ENCODE data around the gene LCNL1.

The LCNL1 gene

DNA sequence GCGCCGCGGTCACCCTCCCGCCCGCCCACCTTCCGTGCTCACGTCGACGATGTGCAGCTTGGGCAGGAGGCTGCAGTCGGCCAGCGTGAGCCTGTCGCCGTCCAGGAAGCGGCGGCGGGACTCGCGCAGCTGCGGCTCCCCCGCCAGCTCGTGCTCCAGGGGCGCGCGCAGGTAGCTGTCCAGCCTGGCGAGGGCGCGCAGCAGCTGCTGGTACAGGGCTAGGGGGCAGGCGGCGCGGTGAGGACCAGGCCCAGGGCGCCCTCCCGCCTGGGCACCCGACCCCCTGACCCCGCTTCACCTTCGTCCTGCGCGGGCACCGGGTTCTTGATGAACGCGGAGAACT lies 12.1 kb downstream of the LCNL1 start:
- H3K9me3 ChIP-seq (ENCODE audit: control insufficient read depth in 1 of 2, low read length in 2 of 2): no peaks in the 10 kb centered on the region
- H3K4me3 ChIP-seq (ENCODE audit: low read depth in 1 of 2, low read length in 2 of 2): no peak overlapping the region
- H3K27ac ChIP-seq (ENCODE audit: low read depth, low read length): no peak overlapping the region

DNA sequence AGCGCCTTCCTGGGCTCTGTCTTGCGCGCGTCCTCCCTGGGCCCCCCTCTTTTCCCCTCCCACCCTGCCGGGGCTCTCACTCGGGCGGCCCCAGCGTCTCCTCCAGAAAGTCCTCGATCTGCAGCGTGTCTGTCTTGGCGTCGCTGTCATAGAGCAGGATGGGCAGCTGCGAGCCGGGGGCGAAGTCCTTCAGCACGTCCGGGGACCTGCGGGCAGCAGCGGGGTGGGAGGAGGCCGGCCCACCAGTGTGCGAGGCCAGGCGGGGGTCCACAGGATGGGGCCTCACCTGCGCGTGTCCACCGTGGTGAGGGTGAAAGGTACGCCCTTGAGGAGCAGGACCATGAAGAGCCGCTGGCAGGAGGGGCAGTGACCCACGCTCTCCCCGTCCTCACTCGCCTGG lies 12.6 kb downstream of the LCNL1 start:
- Histone ChIP-seq H3K4me3 (ENCODE audit: low read depth in 1 of 2, low read length in 2 of 2) (no peak overlapping the region), H3K27me3 (ENCODE audit: control insufficient read depth in 1 of 2, insufficient read depth in 2 of 2, low read length in 2 of 2) (peaks cover 0 to 12% of the 10 kb centered on the region in 2 donors), H3K27ac (ENCODE audit: low read depth, low read length) (no peak overlapping the region), H3K9me3 (ENCODE audit: control insufficient read depth in 1 of 2, low read length in 2 of 2) (no peaks in the 10 kb centered on the region), H3K9ac (ENCODE audit: low read depth in 1 of 2, low read length in 2 of 2) (no peak overlapping the region), H3K36me3 (ENCODE audit: control insufficient read depth in 1 of 2, insufficient read depth in 2 of 2, low read length in 2 of 2) (peaks cover 0 to 3% of the 10 kb centered on the region in 2 donors), H3K4me1 (ENCODE audit: control insufficient read depth in 1 of 2, insufficient read depth in 2 of 2, low read length in 2 of 2) (peaks cover 37 to 48% of the 10 kb centered on the region in 2 donors)

More for the DNA sequence above, 12.1 kb downstream of the LCNL1 start:
- peaks cover 37 to 48% of the 10 kb centered on the region in 2 donors for H3K4me1 ChIP-seq (ENCODE audit: control insufficient read depth in 1 of 2, insufficient read depth in 2 of 2, low read length in 2 of 2)
- no peak overlapping the region for H3K9ac ChIP-seq (ENCODE audit: low read depth in 1 of 2, low read length in 2 of 2)
- H3K36me3 ChIP-seq (ENCODE audit: control insufficient read depth in 1 of 2, insufficient read depth in 2 of 2, low read length in 2 of 2): peaks cover 0 to 3% of the 10 kb centered on the region in 2 donors
- H3K27me3 ChIP-seq (ENCODE audit: control insufficient read depth in 1 of 2, insufficient read depth in 2 of 2, low read length in 2 of 2): peaks cover 0 to 12% of the 10 kb centered on the region in 2 donors

DNA sequence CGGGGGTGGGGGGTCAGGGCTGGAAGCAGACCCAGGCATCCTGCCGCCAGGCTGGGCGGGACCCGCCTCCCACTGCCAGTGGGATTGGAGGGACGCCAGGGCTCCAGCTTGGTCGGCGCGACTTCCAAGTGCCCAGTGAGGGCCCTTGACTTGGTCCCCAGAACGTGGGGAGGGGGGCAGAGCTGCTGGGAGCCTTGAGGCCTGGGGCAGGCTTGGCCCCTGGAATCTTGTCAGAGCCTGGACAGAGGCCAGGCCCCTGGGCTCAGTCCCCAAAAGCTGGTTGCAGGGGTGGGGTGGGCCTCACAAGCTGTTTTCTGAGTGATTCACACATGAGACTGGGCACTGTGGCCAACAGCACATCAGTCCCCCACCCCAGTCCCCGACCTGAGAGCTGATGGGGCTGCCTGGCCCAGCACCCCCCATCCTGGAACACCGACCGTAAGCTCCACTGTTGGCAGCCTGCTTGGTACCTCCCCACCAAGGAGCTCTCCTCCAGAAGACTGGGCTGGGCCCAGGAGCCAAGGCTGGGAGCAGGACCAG lies 13.0 kb downstream of the LCNL1 start:
- H3K27ac ChIP-seq (ENCODE audit: low read depth, low read length): no peak overlapping the region
- peaks cover 0 to 3% of the 10 kb centered on the region in 2 donors for H3K36me3 ChIP-seq (ENCODE audit: control insufficient read depth in 1 of 2, insufficient read depth in 2 of 2, low read length in 2 of 2)
- H3K4me3 ChIP-seq (ENCODE audit: low read depth in 1 of 2, low read length in 2 of 2): peak overlapping the region in 1 of 2 donors; percentile 53
- H3K27me3 ChIP-seq (ENCODE audit: control insufficient read depth in 1 of 2, insufficient read depth in 2 of 2, low read length in 2 of 2): peaks cover 0 to 12% of the 10 kb centered on the region in 2 donors
- peaks cover 37 to 48% of the 10 kb centered on the region in 2 donors for H3K4me1 ChIP-seq (ENCODE audit: control insufficient read depth in 1 of 2, insufficient read depth in 2 of 2, low read length in 2 of 2)
- peak overlapping the region in 1 of 2 donors; percentile 32 for H3K9ac ChIP-seq (ENCODE audit: low read depth in 1 of 2, low read length in 2 of 2)
- H3K9me3 ChIP-seq (ENCODE audit: control insufficient read depth in 1 of 2, low read length in 2 of 2): no peaks in the 10 kb centered on the region

DNA sequence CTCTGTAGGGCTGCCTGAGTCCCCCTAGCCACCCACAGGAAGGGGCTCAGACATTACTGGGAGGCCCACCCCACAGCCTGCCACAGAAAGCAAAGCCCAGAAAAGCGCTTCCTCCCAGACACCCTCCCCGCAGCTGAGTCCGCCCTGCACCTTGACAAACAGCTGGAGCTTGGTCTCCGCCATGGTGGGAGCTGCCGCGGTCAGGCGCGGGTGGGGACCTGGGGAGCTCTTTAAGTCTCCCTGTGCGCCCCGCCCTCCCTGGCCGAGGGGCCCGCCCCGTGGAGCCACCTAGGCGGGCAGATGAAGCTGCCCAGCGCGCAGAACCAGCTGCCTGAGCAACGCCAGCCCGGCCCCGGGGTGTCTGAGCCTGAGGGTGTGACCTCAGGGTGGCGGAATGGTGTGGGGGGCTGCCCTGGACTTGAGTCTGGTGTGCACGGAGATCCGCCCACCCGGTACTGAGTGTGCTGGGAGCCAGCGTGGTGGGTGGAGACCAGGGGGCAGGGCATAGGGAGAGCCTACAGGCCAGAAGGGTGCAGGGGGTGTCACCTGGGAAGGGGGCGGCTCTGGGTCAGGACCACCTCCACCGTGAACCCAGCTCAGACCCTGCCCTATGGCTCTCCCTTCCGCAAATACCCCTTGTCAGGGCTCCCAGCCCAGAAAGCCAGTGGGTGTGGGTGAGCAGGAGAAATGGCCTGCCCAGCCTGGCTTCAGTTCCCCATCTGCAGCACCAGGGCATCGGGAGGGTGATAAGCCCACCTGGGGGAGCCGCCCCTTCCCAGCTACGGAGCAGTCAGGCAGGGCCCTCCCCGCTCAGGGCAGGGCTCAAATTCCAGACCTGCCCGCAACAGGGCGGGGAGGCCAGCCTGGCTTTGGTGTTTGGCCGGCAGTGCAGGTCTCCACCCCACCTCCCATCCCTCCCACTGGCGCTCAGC lies 13.8 kb downstream of the LCNL1 start, which contains the start of gene CLIC3:
TSS of gene CLIC3 (minus strand) at position 208 of the 932 bp plus-strand sequence. CDS start at position 183, 25 bp downstream.
- Histone ChIP-seq H3K9me3 (ENCODE audit: control insufficient read depth in 1 of 2, low read length in 2 of 2) (no peaks in the 10 kb centered on the region), H3K27me3 (ENCODE audit: control insufficient read depth in 1 of 2, insufficient read depth in 2 of 2, low read length in 2 of 2) (peaks cover 0 to 12% of the 10 kb centered on the region in 2 donors), H3K4me3 (ENCODE audit: low read depth in 1 of 2, low read length in 2 of 2) (peak within 1 kb of the TSS; percentile 52 to 53), H3K9ac (ENCODE audit: low read depth in 1 of 2, low read length in 2 of 2) (peak within 1 kb of the TSS; percentile 32 to 43), H3K4me1 (ENCODE audit: control insufficient read depth in 1 of 2, insufficient read depth in 2 of 2, low read length in 2 of 2) (peaks cover 37 to 48% of the 10 kb centered on the region in 2 donors), H3K27ac (ENCODE audit: low read depth, low read length) (no peak within 1 kb of the TSS), H3K36me3 (ENCODE audit: control insufficient read depth in 1 of 2, insufficient read depth in 2 of 2, low read length in 2 of 2) (peaks cover 0 to 3% of the 10 kb centered on the region in 2 donors)

DNA sequence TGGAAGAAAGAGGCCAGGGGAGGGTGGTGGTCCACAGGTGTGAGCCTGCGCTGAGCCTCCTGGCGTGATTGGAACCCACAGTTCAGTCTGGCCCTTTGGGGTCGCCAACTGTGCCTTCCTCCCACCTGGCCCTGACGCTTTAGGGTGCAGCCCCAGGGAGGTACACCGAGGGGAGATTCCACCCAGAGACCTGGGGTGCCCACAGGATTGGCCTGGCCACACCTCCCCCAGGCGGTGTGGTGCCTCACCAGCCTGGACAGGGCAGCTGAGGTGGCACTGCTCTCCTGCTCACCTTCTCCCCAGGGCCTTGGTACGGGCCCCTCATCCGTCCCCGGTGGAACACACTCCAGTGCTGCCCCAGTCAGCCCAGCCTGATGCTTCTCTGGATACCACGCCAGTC lies 14.6 kb downstream of the LCNL1 start:
- Histone ChIP-seq H3K4me3 (ENCODE audit: low read depth in 1 of 2, low read length in 2 of 2) (peak overlapping the region; percentile 10 to 52), H3K27me3 (ENCODE audit: control insufficient read depth in 1 of 2, insufficient read depth in 2 of 2, low read length in 2 of 2) (peaks cover 0 to 12% of the 10 kb centered on the region in 2 donors), H3K4me1 (ENCODE audit: control insufficient read depth in 1 of 2, insufficient read depth in 2 of 2, low read length in 2 of 2) (peaks cover 37 to 48% of the 10 kb centered on the region in 2 donors), H3K9ac (ENCODE audit: low read depth in 1 of 2, low read length in 2 of 2) (peak overlapping the region in 1 of 2 donors; percentile 12), H3K36me3 (ENCODE audit: control insufficient read depth in 1 of 2, insufficient read depth in 2 of 2, low read length in 2 of 2) (peaks cover 0 to 3% of the 10 kb centered on the region in 2 donors), H3K9me3 (ENCODE audit: control insufficient read depth in 1 of 2, low read length in 2 of 2) (no peaks in the 10 kb centered on the region), H3K27ac (ENCODE audit: low read depth, low read length) (no peak overlapping the region)

DNA sequence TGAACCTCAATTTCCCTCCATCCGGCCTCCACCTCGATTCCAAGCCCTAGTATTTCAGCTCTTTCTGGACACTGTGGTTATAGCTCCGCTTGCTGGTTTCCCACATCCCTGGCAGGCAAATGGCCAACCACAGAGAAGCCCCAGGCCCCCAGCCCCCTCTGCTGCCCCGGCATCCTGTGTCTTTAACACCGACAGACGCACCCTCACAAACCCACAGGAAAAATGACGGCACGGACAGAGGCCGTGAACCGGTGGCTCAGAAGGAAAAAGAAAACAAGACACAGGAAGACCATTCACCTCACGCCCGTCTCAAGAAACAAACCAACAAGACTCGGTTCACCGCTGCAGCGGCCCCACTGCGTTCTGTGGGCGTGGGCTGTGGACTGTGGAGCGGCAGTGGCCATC lies 15.0 kb downstream of the LCNL1 start:
- Histone ChIP-seq H3K36me3 (ENCODE audit: control insufficient read depth in 1 of 2, insufficient read depth in 2 of 2, low read length in 2 of 2) (peaks cover 0 to 3% of the 10 kb centered on the region in 2 donors), H3K4me1 (ENCODE audit: control insufficient read depth in 1 of 2, insufficient read depth in 2 of 2, low read length in 2 of 2) (peaks cover 36 to 44% of the 10 kb centered on the region in 2 donors), H3K27me3 (ENCODE audit: control insufficient read depth in 1 of 2, insufficient read depth in 2 of 2, low read length in 2 of 2) (peaks cover 0 to 12% of the 10 kb centered on the region in 2 donors), H3K9me3 (ENCODE audit: control insufficient read depth in 1 of 2, low read length in 2 of 2) (no peaks in the 10 kb centered on the region), H3K27ac (ENCODE audit: low read depth, low read length) (no peak overlapping the region), H3K4me3 (ENCODE audit: low read depth in 1 of 2, low read length in 2 of 2) (peak overlapping the region; percentile 10 to 52), H3K9ac (ENCODE audit: low read depth in 1 of 2, low read length in 2 of 2) (no peak overlapping the region)

DNA sequence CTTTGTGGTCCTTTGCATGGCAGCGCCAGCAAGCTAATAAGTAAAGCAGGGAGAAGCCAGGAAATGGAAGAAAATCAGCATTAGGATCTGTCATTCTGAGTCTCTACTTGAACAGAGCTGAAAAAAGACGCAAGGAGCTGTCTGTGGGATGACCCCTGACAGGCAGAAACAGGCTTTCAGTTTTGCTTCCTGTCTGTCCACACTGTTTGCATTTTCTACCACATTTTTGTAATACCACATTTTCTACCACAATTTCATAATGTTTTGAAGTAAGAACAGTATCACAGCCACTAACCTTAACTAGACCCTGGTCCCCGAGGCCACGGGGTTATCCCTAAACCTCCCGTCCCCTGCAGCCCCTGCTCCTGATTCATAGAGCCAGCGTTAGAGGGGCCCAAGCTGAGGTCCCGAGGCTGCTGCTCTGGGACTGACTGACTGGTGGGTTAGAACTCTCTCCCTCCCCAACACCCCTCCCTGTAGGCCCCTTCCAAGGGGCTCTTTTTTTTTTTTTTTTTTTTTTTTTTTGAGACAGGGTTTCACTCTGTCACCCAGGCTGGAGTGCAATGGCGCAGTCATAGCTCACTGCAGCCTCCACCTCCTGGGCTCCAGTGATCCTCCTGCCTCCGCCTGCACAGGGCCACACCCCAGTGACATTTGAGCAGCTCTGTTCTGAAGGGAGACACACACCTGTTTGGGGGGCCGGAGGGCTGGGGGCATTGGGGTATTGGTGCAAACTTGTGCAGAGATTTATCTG lies 17.6 kb downstream of the LCNL1 start:
- peak overlapping the region in 1 of 2 donors; percentile 19 for H3K9ac ChIP-seq (ENCODE audit: low read depth in 1 of 2, low read length in 2 of 2)
- peaks cover 20 to 22% of the 10 kb centered on the region in 2 donors for H3K4me1 ChIP-seq (ENCODE audit: control insufficient read depth in 1 of 2, insufficient read depth in 2 of 2, low read length in 2 of 2)
- no peaks in the 10 kb centered on the region for H3K36me3 ChIP-seq (ENCODE audit: control insufficient read depth in 1 of 2, insufficient read depth in 2 of 2, low read length in 2 of 2)
- H3K27me3 ChIP-seq (ENCODE audit: control insufficient read depth in 1 of 2, insufficient read depth in 2 of 2, low read length in 2 of 2): peaks cover 0 to 12% of the 10 kb centered on the region in 2 donors
- peak overlapping the region; percentile 56 for H3K27ac ChIP-seq (ENCODE audit: low read depth, low read length)
- no peaks in the 10 kb centered on the region for H3K9me3 ChIP-seq (ENCODE audit: control insufficient read depth in 1 of 2, low read length in 2 of 2)
- H3K4me3 ChIP-seq (ENCODE audit: low read depth in 1 of 2, low read length in 2 of 2): peak overlapping the region in 1 of 2 donors; percentile 32

DNA sequence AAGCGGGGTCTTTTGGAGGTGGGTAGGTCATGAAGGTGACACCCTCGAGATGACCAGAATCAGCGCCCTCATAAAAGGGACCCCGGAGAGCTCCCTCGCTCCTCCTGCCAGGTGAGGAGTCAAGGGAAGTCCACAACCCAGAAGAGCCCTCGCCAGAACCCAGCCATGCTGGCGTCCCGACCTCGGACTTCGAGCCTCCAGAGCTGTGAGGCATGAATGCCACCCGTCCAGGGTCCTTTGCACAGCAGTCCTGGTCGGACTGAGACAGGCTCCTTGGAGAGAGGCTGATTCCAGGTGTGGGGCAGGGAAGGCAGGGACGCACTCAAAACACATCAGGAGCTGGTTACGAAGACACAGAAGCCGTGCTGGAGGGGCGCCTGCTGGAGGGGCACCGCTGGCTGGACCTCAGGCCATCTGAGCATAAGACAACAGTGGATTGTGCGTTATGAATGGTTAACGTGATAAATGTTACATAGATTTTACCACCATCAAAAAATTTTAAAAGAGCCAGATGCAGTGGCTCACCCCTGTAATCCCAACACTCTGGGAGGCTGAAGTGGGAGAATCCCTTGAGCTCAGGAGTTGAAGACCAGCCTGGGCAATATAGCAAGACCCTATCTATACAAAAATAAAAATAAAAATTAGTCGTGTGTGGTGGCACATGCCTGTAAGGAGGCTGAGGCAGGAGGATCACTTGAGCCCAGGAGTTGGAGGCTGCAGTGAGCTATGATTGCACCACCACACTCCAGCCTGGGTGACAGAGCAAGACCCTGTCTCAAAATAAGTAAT lies 19.3 kb downstream of the LCNL1 start:
- H3K27me3 ChIP-seq (ENCODE audit: control insufficient read depth in 1 of 2, insufficient read depth in 2 of 2, low read length in 2 of 2): peaks cover 0 to 5% of the 10 kb centered on the region in 2 donors
- no peak overlapping the region for H3K27ac ChIP-seq (ENCODE audit: low read depth, low read length)
- peaks cover 7% of the 10 kb centered on the region in 2 donors for H3K4me1 ChIP-seq (ENCODE audit: control insufficient read depth in 1 of 2, insufficient read depth in 2 of 2, low read length in 2 of 2)
- H3K4me3 ChIP-seq (ENCODE audit: low read depth in 1 of 2, low read length in 2 of 2): no peak overlapping the region
- H3K36me3 ChIP-seq (ENCODE audit: control insufficient read depth in 1 of 2, insufficient read depth in 2 of 2, low read length in 2 of 2): no peaks in the 10 kb centered on the region
- no peak overlapping the region for H3K9ac ChIP-seq (ENCODE audit: low read depth in 1 of 2, low read length in 2 of 2)
- no peaks in the 10 kb centered on the region for H3K9me3 ChIP-seq (ENCODE audit: control insufficient read depth in 1 of 2, low read length in 2 of 2)

DNA sequence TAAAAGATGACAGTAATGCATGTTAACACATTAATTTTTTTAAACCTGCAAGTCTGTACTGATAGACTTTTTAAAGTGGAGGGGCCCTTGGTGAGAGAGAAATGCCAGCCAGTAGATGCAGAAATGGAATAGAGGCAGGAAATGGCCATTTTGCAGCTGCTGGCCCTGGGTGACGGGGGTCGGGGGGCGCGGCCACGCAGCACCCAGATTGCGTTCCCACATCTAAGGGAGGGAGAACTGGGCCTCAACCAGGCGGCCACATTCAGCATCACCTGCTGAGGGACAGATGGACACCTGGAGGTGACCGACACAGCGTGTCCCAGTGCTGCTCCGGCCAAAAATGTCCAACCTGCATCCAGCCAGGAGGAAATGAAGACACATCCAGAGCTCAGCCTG lies 19.9 kb downstream of the LCNL1 start:
- Histone ChIP-seq H3K9me3 (ENCODE audit: control insufficient read depth in 1 of 2, low read length in 2 of 2) (no peaks in the 10 kb centered on the region), H3K27ac (ENCODE audit: low read depth, low read length) (no peak overlapping the region)

More for the DNA sequence above, 19.9 kb downstream of the LCNL1 start:
- Histone ChIP-seq H3K9ac (ENCODE audit: low read depth in 1 of 2, low read length in 2 of 2) (no peak overlapping the region), H3K36me3 (ENCODE audit: control insufficient read depth in 1 of 2, insufficient read depth in 2 of 2, low read length in 2 of 2) (no peaks in the 10 kb centered on the region), H3K4me3 (ENCODE audit: low read depth in 1 of 2, low read length in 2 of 2) (no peak overlapping the region), H3K27me3 (ENCODE audit: control insufficient read depth in 1 of 2, insufficient read depth in 2 of 2, low read length in 2 of 2) (peaks cover 0 to under 1% of the 10 kb centered on the region in 2 donors), H3K4me1 (ENCODE audit: control insufficient read depth in 1 of 2, insufficient read depth in 2 of 2, low read length in 2 of 2) (peaks cover under 1 to 1% of the 10 kb centered on the region in 2 donors)
